K562 (cell line): ENCODE results near the gene ARMH1. TPM values are rescaled to one million over a fixed set of nuclear protein-coding genes. Genes with fewer than 3 reads are reported as not detected.

Source experiments
- CBX5 ChIP-seq: IDR thresholded peaks from 2 replicates; pipeline ENCODE4 v1.6.1; 2014; ENCODE audit warnings: low read depth, borderline replicate concordance
- CHCHD3 ChIP-seq: fragments of 250-450 bp; sonication (Bioruptor Pico); IDR thresholded peaks from 2 replicates; pipeline ENCODE4 v2.1.2; 2022; ENCODE audit warnings: mild to moderate bottlenecking
- GATAD2B ChIP-seq: fragments of 450-650 bp; IDR thresholded peaks from 2 replicates; pipeline ENCODE4 v1.6.1; 2017; ENCODE audit warnings: mild to moderate bottlenecking, borderline replicate concordance
- GTF2F1 ChIP-seq: IDR thresholded peaks from 2 replicates; pipeline ENCODE4 v1.6.1; 2011; ENCODE audit warnings: low read depth, low read length, improper control_type of control experiment
- HEY1 ChIP-seq: fragments of 250-450 bp; sonication (Bioruptor Pico); IDR thresholded peaks from 2 replicates; pipeline ENCODE4 v1.5.0; 2020; ENCODE audit warnings: mild to moderate bottlenecking, moderate library complexity, borderline replicate concordance
- HOXB6 ChIP-seq: fragments of 250-450 bp; sonication (Bioruptor Pico); IDR thresholded peaks from 2 replicates; pipeline ENCODE4 v1.5.1; 2022; ENCODE audit warnings: mild to moderate bottlenecking, borderline replicate concordance
- PCBP1 ChIP-seq: fragments of 200-400 bp; formaldehyde crosslinking; IDR thresholded peaks from 2 replicates; pipeline ENCODE4 v1.6.1; 2018; ENCODE audit warnings: mild to moderate bottlenecking, low read depth, low read length; ENCODE audit not compliant: poor library complexity, severe bottlenecking
- PTTG1 ChIP-seq: fragments of 450-650 bp; IDR thresholded peaks from 2 replicates; pipeline ENCODE4 v1.6.1; 2016; ENCODE audit warnings: low read depth, mild to moderate bottlenecking, missing genetic modification characterization, missing compliant biosample characterization
- STAT5B ChIP-seq: fragments of 250-450 bp; sonication (Bioruptor Pico); IDR thresholded peaks from 2 replicates; pipeline ENCODE4 v1.8.0; 2021; ENCODE audit warnings: mild to moderate bottlenecking, inconsistent platforms
- ZNF717 ChIP-seq: fragments of 250-450 bp; sonication (Bioruptor Pico); IDR thresholded peaks from 2 replicates; pipeline ENCODE4 v1.5.0; 2021
- ZNF77 ChIP-seq: fragments of 250-450 bp; sonication (Bioruptor Pico); IDR thresholded peaks from 2 replicates; pipeline ENCODE4 v1.5.0; 2020
- ZZZ3 ChIP-seq: fragments of 450-650 bp; IDR thresholded peaks from 2 replicates; pipeline ENCODE4 v1.6.1; 2016; ENCODE audit warnings: antibody characterized with exemption, mild to moderate bottlenecking, moderate library complexity
- polyA plus RNA-seq, 8 experiments: library from polyadenylated mRNA; depleted of rRNA in 4 of 8; stranded (reverse) in 5 of 8; unstranded in 3 of 8; fragments of >200 nt; fragmentation: Nextera tagmentation in 2 of 8; fragmentation: Illumina TruSeq in 1 of 8; extraction: Ambion mirVana in 2 of 8; extraction: Trizol in 1 of 8; gene quantifications; 2 replicates each; pipeline versions ENCODE4 v1.2.1 to v1.2.3, GENCODE V29; 2011 to 2014; ENCODE audit warnings: inconsistent platforms in 1 of 8, missing spikeins in 1 of 8
- total RNA-seq, 7 experiments: library from RNA; depleted of rRNA in 6 of 7; stranded (reverse); fragments of >200 nt in 6 of 7; fragmentation: Illumina TruSeq in 2 of 7; extraction: Trizol in 2 of 7; gene quantifications; 2 replicates each; pipeline versions ENCODE4 v1.2.1 to v1.2.3, GENCODE V29; 2011 to 2021; ENCODE audit warnings: low replicate concordance in 1 of 7
- TF ChIP-seq, protein P1 (sequence below): fragments of 250-450 bp; sonication (Bioruptor Pico); IDR thresholded peaks from 2 replicates; pipeline ENCODE4 v1.5.0; 2022; ENCODE audit warnings: mild to moderate bottlenecking
- TF ChIP-seq, protein P2 (sequence below), 2 experiments: fragments of 450-650 bp; IDR thresholded peaks; 2 replicates each; pipeline ENCODE4 v1.6.1; 2016
- TF ChIP-seq, protein P3 (sequence below): fragments of 200-800 bp; sonication (Bioruptor generic); IDR thresholded peaks from 2 replicates; pipeline ENCODE4 v1.6.1; 2017; ENCODE audit warnings: missing genetic modification characterization, missing compliant biosample characterization
- TF ChIP-seq, protein P4 (sequence below), 3 experiments: IDR thresholded peaks in 2 of 3; conservative IDR thresholded peaks in 1 of 3; 2 replicates each; pipeline ENCODE4 v1.5.1; 2011 to 2012; ENCODE audit warnings: low read length in 3 of 3, mild to moderate bottlenecking in 3 of 3, control low read depth in 2 of 3, improper control_type of control experiment in 1 of 3, inconsistent platforms in 1 of 3, low read depth in 1 of 3, mixed read lengths in 1 of 3, moderate library complexity in 1 of 3; ENCODE audit not compliant: insufficient read depth in 2 of 3
- TF ChIP-seq, protein P5 (sequence below): sonication (generic); formaldehyde crosslinking; IDR thresholded peaks from 2 replicates; pipeline ENCODE4 v1.9.0; 2022; ENCODE audit warnings: mild to moderate bottlenecking, missing genetic modification reagents
- TF ChIP-seq, protein P6 (sequence below): sonication (generic); formaldehyde crosslinking; IDR thresholded peaks from 2 replicates; pipeline ENCODE4 v1.4.0; 2020; ENCODE audit warnings: mild to moderate bottlenecking, missing genetic modification reagents

ARMH1 gene
- total and polyA plus RNA-seq, 9 of the 15 experiments (the other 6 are each of a cell fraction or from before 2014, with no cell fraction given) = 0.41 TPM; not detected in 8

DNA sequence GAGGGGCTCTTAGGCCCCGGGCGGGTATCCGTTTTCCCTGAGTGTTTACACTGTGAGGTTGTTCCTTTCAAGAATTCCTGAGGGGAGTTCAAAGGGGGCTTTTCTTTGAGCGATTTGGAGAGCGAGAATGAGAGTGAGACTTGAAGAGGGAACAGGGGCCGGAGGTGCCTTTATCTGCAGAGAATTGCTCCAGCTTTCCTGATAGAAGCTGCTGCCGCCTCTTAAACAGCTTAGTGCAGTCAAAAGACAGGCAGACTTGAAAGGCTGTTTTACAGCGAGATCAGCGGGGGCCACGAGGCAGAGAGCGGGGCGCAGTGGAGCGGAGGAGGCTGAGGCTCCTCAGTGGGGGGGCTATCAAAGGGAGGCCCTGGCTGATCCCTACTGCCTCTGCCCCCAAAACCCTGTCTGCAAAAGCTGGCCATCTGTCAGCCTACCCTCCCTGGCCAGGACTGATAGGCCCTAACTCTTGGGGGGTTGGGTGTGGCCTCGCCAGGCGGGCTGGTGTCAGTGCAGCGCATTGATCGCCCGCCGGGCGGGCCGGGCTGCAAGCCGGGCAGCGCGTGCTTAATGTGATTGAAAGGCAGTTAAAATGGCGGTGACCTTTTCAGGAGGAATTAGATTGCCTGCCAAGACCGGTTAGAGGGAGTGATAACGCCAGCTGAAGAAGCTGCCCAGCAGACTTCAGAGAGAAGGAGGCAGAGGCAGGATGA is 36.7 kb upstream of the ARMH1 start (continued):
- TF ChIP-seq PCBP1 (no peak), ZZZ3 (no peak), GATAD2B (no peak), HEY1 (CRISPR knock-in tag) (no peak), STAT5B (CRISPR knock-in tag) (no peak), HOXB6 (CRISPR knock-in tag) (no peak), GTF2F1 (no peak), ZNF77 (CRISPR knock-in tag) (no peak), CHCHD3 (no peak), ZNF717 (CRISPR knock-in tag) (no peak), CBX5 (no peak; the same call in 1 of the 2 replicates), PTTG1 (no peak)
- TF ChIP-seq, protein P1, sequence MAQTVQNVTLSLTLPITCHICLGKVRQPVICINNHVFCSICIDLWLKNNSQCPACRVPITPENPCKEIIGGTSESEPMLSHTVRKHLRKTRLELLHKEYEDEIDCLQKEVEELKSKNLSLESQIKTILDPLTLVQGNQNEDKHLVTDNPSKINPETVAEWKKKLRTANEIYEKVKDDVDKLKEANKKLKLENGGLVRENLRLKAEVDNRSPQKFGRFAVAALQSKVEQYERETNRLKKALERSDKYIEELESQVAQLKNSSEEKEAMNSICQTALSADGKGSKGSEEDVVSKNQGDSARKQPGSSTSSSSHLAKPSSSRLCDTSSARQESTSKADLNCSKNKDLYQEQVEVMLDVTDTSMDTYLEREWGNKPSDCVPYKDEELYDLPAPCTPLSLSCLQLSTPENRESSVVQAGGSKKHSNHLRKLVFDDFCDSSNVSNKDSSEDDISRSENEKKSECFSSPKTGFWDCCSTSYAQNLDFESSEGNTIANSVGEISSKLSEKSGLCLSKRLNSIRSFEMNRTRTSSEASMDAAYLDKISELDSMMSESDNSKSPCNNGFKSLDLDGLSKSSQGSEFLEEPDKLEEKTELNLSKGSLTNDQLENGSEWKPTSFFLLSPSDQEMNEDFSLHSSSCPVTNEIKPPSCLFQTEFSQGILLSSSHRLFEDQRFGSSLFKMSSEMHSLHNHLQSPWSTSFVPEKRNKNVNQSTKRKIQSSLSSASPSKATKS (CRISPR knock-in tag) = no peak
- TF ChIP-seq, protein P2, sequence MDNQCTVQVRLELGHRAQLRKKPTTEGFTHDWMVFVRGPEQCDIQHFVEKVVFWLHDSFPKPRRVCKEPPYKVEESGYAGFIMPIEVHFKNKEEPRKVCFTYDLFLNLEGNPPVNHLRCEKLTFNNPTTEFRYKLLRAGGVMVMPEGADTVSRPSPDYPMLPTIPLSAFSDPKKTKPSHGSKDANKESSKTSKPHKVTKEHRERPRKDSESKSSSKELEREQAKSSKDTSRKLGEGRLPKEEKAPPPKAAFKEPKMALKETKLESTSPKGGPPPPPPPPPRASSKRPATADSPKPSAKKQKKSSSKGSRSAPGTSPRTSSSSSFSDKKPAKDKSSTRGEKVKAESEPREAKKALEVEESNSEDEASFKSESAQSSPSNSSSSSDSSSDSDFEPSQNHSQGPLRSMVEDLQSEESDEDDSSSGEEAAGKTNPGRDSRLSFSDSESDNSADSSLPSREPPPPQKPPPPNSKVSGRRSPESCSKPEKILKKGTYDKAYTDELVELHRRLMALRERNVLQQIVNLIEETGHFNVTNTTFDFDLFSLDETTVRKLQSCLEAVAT (IDR thresholded peaks at IDR 0.05) = no peak
- TF ChIP-seq, protein P3, sequence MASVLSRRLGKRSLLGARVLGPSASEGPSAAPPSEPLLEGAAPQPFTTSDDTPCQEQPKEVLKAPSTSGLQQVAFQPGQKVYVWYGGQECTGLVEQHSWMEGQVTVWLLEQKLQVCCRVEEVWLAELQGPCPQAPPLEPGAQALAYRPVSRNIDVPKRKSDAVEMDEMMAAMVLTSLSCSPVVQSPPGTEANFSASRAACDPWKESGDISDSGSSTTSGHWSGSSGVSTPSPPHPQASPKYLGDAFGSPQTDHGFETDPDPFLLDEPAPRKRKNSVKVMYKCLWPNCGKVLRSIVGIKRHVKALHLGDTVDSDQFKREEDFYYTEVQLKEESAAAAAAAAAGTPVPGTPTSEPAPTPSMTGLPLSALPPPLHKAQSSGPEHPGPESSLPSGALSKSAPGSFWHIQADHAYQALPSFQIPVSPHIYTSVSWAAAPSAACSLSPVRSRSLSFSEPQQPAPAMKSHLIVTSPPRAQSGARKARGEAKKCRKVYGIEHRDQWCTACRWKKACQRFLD (CRISPR knock-in tag) = peak; percentile 69; the same call in 1 of the 2 replicates
- TF ChIP-seq, protein P4, sequence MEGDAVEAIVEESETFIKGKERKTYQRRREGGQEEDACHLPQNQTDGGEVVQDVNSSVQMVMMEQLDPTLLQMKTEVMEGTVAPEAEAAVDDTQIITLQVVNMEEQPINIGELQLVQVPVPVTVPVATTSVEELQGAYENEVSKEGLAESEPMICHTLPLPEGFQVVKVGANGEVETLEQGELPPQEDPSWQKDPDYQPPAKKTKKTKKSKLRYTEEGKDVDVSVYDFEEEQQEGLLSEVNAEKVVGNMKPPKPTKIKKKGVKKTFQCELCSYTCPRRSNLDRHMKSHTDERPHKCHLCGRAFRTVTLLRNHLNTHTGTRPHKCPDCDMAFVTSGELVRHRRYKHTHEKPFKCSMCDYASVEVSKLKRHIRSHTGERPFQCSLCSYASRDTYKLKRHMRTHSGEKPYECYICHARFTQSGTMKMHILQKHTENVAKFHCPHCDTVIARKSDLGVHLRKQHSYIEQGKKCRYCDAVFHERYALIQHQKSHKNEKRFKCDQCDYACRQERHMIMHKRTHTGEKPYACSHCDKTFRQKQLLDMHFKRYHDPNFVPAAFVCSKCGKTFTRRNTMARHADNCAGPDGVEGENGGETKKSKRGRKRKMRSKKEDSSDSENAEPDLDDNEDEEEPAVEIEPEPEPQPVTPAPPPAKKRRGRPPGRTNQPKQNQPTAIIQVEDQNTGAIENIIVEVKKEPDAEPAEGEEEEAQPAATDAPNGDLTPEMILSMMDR (IDR thresholded peaks at IDR 0.05 in 2 of 3, conservative IDR thresholded peaks at IDR 0.05 in 1 of 3; ENCODE audit: insufficient read depth in 2 of 3, low read depth in 1 of 3, low read length in 3 of 3) = no peak
- TF ChIP-seq, protein P5, sequence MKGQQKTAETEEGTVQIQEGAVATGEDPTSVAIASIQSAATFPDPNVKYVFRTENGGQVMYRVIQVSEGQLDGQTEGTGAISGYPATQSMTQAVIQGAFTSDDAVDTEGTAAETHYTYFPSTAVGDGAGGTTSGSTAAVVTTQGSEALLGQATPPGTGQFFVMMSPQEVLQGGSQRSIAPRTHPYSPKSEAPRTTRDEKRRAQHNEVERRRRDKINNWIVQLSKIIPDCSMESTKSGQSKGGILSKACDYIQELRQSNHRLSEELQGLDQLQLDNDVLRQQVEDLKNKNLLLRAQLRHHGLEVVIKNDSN (CRISPR knock-in tag) = no peak
- TF ChIP-seq, protein P6, sequence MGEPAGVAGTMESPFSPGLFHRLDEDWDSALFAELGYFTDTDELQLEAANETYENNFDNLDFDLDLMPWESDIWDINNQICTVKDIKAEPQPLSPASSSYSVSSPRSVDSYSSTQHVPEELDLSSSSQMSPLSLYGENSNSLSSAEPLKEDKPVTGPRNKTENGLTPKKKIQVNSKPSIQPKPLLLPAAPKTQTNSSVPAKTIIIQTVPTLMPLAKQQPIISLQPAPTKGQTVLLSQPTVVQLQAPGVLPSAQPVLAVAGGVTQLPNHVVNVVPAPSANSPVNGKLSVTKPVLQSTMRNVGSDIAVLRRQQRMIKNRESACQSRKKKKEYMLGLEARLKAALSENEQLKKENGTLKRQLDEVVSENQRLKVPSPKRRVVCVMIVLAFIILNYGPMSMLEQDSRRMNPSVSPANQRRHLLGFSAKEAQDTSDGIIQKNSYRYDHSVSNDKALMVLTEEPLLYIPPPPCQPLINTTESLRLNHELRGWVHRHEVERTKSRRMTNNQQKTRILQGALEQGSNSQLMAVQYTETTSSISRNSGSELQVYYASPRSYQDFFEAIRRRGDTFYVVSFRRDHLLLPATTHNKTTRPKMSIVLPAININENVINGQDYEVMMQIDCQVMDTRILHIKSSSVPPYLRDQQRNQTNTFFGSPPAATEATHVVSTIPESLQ (CRISPR knock-in tag) = no peak
